HFFc6 (cell line): Measurements from ENCODE around the gene COG5. TPM values are rescaled to one million over a fixed set of nuclear protein-coding genes. Genes with fewer than 3 reads are reported as not detected.
"Not testable (repeated sequence)": the region's sequence is repeated elsewhere in the genome, so short reads cannot be mapped to it uniquely, and the experiment has no call there.

Experiments
- DNase-seq: peaks from one replicate; pipeline ENCODE4 v3.0.0-alpha.2; 2018
- H3K27ac Mint-ChIP-seq: 2 replicates; pipeline ENCODE4 v1.8.0; 2020; ENCODE audit warnings: mild to moderate bottlenecking, mixed read lengths
- H3K27me3 Mint-ChIP-seq: 2 replicates; pipeline ENCODE4 v1.8.0; 2021; ENCODE audit warnings: mild to moderate bottlenecking, moderate library complexity, mixed read lengths; ENCODE audit not compliant: insufficient read depth
- H3K36me3 Mint-ChIP-seq: 2 replicates; pipeline ENCODE4 v1.8.0; 2021; ENCODE audit warnings: low read depth, mixed read lengths
- H3K4me1 Mint-ChIP-seq: 2 replicates; pipeline ENCODE4 v1.8.0; 2020; ENCODE audit warnings: low read depth, mixed read lengths
- H3K4me3 Mint-ChIP-seq: 2 replicates; pipeline ENCODE4 v1.8.0; 2020; ENCODE audit warnings: mild to moderate bottlenecking, moderate library complexity, mixed read lengths
- H3K9me3 Mint-ChIP-seq: 2 replicates; pipeline ENCODE4 v1.8.0; 2020; ENCODE audit warnings: mild to moderate bottlenecking, mixed read lengths
- total RNA-seq, 6 experiments: library from RNA; stranded (reverse); fragmentation: NEBNext Ultra II Directional; extraction: Animal tissue kit (Norgen Biotek cat#: 25700); gene quantifications; 2 replicates in 1 of 6; 3 replicates in 5 of 6; pipeline ENCODE4 v1.2.3, GENCODE V29; 2021
- TF ChIP-seq, protein P1 (sequence below): fragments of 200-600 bp; sonication (generic); IDR thresholded peaks from 2 replicates; pipeline ENCODE4 v1.5.0; 2021; ENCODE audit warnings: antibody characterized with exemption, mild to moderate bottlenecking

COG5 gene
- total RNA-seq, 6 experiments from 2014 or later, result 25.6 to 34.8 (median 31.6) TPM

DNA sequence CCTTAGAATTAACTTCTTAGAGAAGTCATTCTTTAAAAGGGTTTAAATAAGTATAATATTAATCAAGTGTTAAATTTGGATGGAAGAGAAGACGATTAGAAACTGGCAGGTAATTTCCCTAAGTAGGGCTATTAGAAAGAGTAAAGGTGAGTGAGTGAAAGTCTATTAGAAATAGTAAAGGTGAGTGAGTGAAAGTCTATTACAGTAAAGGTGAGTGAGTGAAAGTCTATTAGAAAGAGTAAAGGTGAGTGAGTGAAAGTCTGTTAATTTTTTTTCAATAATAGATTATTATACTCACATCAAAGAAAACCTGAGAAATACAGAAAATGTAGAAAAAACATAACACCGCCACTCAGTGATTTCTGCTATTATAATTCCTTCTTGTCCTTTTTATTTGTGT is 405.7 kb downstream of the COG5 start:
- H3K27ac Mint-ChIP-seq, result no peak overlapping the region
- H3K9me3 Mint-ChIP-seq, result no peaks in the 10 kb centered on the region
- TF ChIP-seq, protein P1, sequence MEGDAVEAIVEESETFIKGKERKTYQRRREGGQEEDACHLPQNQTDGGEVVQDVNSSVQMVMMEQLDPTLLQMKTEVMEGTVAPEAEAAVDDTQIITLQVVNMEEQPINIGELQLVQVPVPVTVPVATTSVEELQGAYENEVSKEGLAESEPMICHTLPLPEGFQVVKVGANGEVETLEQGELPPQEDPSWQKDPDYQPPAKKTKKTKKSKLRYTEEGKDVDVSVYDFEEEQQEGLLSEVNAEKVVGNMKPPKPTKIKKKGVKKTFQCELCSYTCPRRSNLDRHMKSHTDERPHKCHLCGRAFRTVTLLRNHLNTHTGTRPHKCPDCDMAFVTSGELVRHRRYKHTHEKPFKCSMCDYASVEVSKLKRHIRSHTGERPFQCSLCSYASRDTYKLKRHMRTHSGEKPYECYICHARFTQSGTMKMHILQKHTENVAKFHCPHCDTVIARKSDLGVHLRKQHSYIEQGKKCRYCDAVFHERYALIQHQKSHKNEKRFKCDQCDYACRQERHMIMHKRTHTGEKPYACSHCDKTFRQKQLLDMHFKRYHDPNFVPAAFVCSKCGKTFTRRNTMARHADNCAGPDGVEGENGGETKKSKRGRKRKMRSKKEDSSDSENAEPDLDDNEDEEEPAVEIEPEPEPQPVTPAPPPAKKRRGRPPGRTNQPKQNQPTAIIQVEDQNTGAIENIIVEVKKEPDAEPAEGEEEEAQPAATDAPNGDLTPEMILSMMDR, result no peak
- H3K27me3 Mint-ChIP-seq, result no peaks in the 10 kb centered on the region
- no peak overlapping the region for H3K4me3 Mint-ChIP-seq
- H3K4me1 Mint-ChIP-seq, result peaks cover 6% of the 10 kb centered on the region
- no peaks in the 10 kb centered on the region for H3K36me3 Mint-ChIP-seq
- DNase-seq, result no peak

DNA sequence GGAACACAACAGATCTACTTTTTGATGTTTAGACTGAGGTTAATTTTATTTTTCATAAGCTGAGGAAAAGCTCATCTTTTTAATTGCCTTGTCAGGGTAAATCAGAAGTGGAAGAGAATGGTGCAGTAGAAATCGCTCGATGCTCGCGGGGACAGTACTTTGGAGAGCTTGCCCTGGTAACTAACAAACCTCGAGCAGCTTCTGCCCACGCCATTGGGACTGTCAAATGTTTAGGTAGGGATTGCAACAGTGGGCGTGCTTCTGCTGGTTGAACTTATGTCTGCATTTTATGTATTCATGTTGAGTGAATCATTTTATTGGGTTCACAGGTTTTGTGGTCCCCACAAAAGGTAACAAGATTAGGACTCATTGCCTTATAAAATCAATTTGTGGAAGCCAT is 406.6 kb downstream of the COG5 start:
- Mint-ChIP-seq H3K27ac (no peak overlapping the region), H3K4me3 (no peak overlapping the region), H3K27me3 (no peaks in the 10 kb centered on the region), H3K9me3 (no peaks in the 10 kb centered on the region), H3K4me1 (peaks cover 4% of the 10 kb centered on the region), H3K36me3 (no peaks in the 10 kb centered on the region)
- DNase-seq, result no peak
- TF ChIP-seq, protein P1, result no peak

DNA sequence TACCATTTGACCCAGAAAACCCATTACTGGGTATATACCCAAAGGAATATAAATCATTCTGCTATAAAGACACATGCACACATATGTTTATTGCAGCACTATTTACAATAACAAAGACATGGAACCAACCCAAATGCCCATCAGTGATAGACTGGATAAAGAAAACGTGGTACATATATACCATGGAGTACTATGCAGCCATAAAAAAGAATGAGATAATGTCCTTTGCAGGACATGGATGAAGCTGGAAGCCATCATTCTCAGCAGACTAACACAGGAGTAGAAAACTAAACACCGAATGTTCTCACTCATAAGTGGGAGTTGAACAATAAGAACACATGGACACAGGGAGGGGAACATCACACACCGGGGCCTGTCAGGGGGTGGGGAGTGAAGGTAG is 408.0 kb downstream of the COG5 start:
- DNase-seq, H3K27ac Mint-ChIP-seq, H3K36me3 Mint-ChIP-seq, H3K9me3 Mint-ChIP-seq, H3K4me3 Mint-ChIP-seq, H3K27me3 Mint-ChIP-seq: not testable (repeated sequence)
- peaks cover 14% of the 10 kb centered on the region for H3K4me1 Mint-ChIP-seq

DNA sequence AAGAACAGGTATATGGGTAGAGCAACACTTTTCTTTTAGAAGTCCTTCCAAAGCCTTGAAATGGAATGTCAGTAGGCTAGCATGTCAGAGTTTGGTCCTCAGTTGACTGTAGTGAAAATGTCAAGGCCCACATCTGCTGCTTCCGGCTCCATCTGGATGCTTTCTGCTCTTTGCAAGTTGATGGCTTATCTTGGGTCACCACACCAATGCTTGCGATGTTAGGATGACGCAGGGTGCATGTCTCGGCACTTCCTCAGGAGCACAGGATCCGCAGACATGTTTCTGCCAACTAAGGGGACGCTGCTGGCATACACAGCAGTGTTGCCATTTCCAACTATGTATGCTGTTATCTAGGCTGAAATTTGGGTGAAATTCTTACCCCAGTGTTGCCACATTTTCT is 408.9 kb downstream of the COG5 start:
- Mint-ChIP-seq H3K27ac (no peak overlapping the region), H3K4me1 (peaks cover 14% of the 10 kb centered on the region), H3K4me3 (no peak overlapping the region), H3K27me3 (no peaks in the 10 kb centered on the region), H3K9me3 (no peaks in the 10 kb centered on the region), H3K36me3 (no peaks in the 10 kb centered on the region)
- TF ChIP-seq, protein P1, result no peak
- no peak for DNase-seq

DNA sequence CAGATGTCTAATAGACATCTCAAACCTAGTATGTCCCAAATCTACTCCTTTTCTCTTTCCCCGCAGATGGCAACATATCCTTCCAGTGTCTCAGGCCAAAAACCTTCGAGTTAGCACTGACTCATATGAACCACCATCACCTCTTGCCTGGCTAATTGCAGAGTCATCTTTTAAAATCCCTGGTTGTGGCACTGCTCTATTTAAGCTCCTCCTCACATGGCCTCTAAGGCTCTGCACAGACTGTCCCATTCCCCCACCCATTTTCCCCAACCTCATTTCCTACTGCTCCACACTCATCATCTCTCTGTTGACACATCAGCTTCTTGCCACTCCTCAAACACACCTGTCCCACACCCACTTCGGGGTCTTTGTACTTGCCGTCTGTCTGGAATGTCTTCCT is 411.7 kb downstream of the COG5 start:
- H3K36me3 Mint-ChIP-seq, result no peaks in the 10 kb centered on the region
- no peaks in the 10 kb centered on the region for H3K9me3 Mint-ChIP-seq
- H3K27me3 Mint-ChIP-seq, result no peaks in the 10 kb centered on the region
- H3K27ac Mint-ChIP-seq, result peak overlapping the region; percentile 0; the same call in 1 of the 2 replicates
- peak; percentile 66 for DNase-seq
- peaks cover 27% of the 10 kb centered on the region for H3K4me1 Mint-ChIP-seq
- TF ChIP-seq, protein P1, result no peak
- no peak overlapping the region for H3K4me3 Mint-ChIP-seq

Other genes starting within 250 kb of the COG5 start
- gene GPR22, start 93.9 kb downstream of the COG5 start, total RNA-seq, result not detected
- gene DUS4L, start 51 bp upstream of the COG5 start, total RNA-seq, result 1 to 10 TPM; 4.9 to 8.0 (median 6.3) TPM
- gene BCAP29, start 16.3 kb upstream of the COG5 start, total RNA-seq, result 10 to 100 TPM; 70.7 to 92.2 (median 89.0) TPM
- under 1 TPM in 5 of 6 experiments, not detected in 1; 0.18 to 0.63 (median 0.21) TPM for gene SLC26A4, start 96.9 kb upstream of the COG5 start, total RNA-seq
- gene CBLL1, start 180.2 kb upstream of the COG5 start, total RNA-seq, result 10 to 100 TPM; 20.8 to 25.7 (median 23.5) TPM
- not detected for gene SLC26A3, start 239.3 kb upstream of the COG5 start, total RNA-seq